SK-N-SH (cell line): ENCODE results near the gene ITPRID1. TPM values are rescaled to one million over a fixed set of nuclear protein-coding genes. Genes with fewer than 3 reads are reported as not detected.
A peak's percentile ranks its signal among the peaks of the same experiment; 100 is the strongest.

Experiments
- CTCF ChIA-PET: fragments of 300-600, 350-600 bp; formaldehyde crosslinking; extraction: SDS; loops from one replicate; lab custom pipeline; 2021; lab: Yijun Ruan, JAX
- POLR2A ChIA-PET: fragments of 350-600 bp; sonication (Branson Sonifier 250); formaldehyde crosslinking; extraction: SDS; loops from one replicate; lab custom pipeline; 2020; ENCODE audit warnings: antibody characterized with exemption, inconsistent platforms; lab: Yijun Ruan, JAX
- DNase-seq: peaks from one replicate; pipeline ENCODE4 v3.0.0; 2012
- H2AFZ ChIP-seq: fragments of 200-600 bp; sonication (generic); 2 replicates; pipeline ENCODE4 v1.8.1; 2016; ENCODE audit warnings: antibody characterized with exemption, mild to moderate bottlenecking, low read depth
- H3F3A ChIP-seq: fragments of 200-600 bp; sonication (generic); replicated peaks from 2 replicates; pipeline ENCODE3; 2016; ENCODE audit warnings: antibody characterized with exemption, mild to moderate bottlenecking; ENCODE audit not compliant: insufficient read depth
- H3K27ac ChIP-seq, 2 experiments: fragments of 200-500 bp in 1 of 2; fragments of 200-600 bp in 1 of 2; sonication (Bioruptor generic) in 1 of 2; sonication (generic), shearing (Covaris generic) in 1 of 2; 2 replicates each; pipeline versions ENCODE4 v1.5.1 to v1.6.1; 2014 to 2016; ENCODE audit warnings: low read depth in 2 of 2, inconsistent platforms in 1 of 2, low read length in 1 of 2, mild to moderate bottlenecking in 1 of 2, mixed read lengths in 1 of 2
- H3K27me3 ChIP-seq: fragments of 200-600 bp; sonication (generic), shearing (Covaris generic); 2 replicates; pipeline ENCODE4 v1.6.1; 2016; ENCODE audit warnings: mixed run types; ENCODE audit not compliant: insufficient read depth
- H3K36me3 ChIP-seq, 2 experiments: fragments of 200-500 bp in 1 of 2; fragments of 200-600 bp in 1 of 2; sonication (Bioruptor generic) in 1 of 2; sonication (generic) in 1 of 2; replicated peaks in 1 of 2; 2 replicates each; pipeline versions ENCODE3 to v1.5.1; 2014 to 2016; ENCODE audit warnings: low read length in 1 of 2, mild to moderate bottlenecking in 1 of 2; ENCODE audit not compliant: insufficient read depth in 2 of 2, control insufficient read depth in 1 of 2
- H3K4me1 ChIP-seq, 2 experiments: fragments of 200-500 bp in 1 of 2; fragments of 200-600 bp in 1 of 2; sonication (Bioruptor generic) in 1 of 2; sonication (generic), shearing (Covaris generic) in 1 of 2; 2 replicates each; pipeline versions ENCODE4 v1.5.1 to v1.6.1; 2014 to 2016; ENCODE audit warnings: low read depth in 1 of 2, low read length in 1 of 2, mixed run types in 1 of 2; ENCODE audit not compliant: insufficient read depth in 2 of 2, control insufficient read depth in 1 of 2
- H3K4me2 ChIP-seq: fragments of 200-600 bp; sonication (generic), shearing (Covaris generic); 2 replicates; pipeline ENCODE4 v1.6.1; 2017; ENCODE audit warnings: mixed run types
- H3K4me3 ChIP-seq, 2 experiments: fragments of 200-500 bp in 1 of 2; fragments of 200-600 bp in 1 of 2; sonication (Bioruptor generic) in 1 of 2; sonication (generic), shearing (Covaris generic) in 1 of 2; 2 replicates each; pipeline versions ENCODE4 v1.5.1 to v1.8.1; 2014 to 2016; ENCODE audit warnings: low read depth in 2 of 2, inconsistent platforms in 1 of 2, low read length in 1 of 2, mild to moderate bottlenecking in 1 of 2, mixed read lengths in 1 of 2, moderate library complexity in 1 of 2
- H3K79me2 ChIP-seq: fragments of 200-600 bp; sonication (generic); 2 replicates; pipeline ENCODE4 v1.8.1; 2017; ENCODE audit warnings: mild to moderate bottlenecking; ENCODE audit not compliant: insufficient read depth
- H3K9ac ChIP-seq: fragments of 200-600 bp; sonication (generic); 2 replicates; pipeline ENCODE4 v1.6.1; 2017; ENCODE audit warnings: mixed run types
- H3K9me2 ChIP-seq: fragments of 200-600 bp; sonication (generic); 2 replicates; pipeline ENCODE4 v1.6.1; 2017; ENCODE audit warnings: mixed run types
- H3K9me3 ChIP-seq: fragments of 200-600 bp; sonication (generic); 2 replicates; pipeline ENCODE4 v1.6.1; 2017; ENCODE audit warnings: mixed run types, mild to moderate bottlenecking, moderate library complexity
- H4K20me1 ChIP-seq: fragments of 200-600 bp; sonication (generic); 2 replicates; pipeline ENCODE4 v1.6.1; 2017; ENCODE audit warnings: mild to moderate bottlenecking, mixed run types; ENCODE audit not compliant: insufficient read depth
- EZH2phosphoT487 ChIP-seq: fragments of 200-600 bp; sonication (generic); IDR thresholded peaks from 2 replicates; pipeline ENCODE4 v1.6.1; 2017; ENCODE audit warnings: low read depth, mixed run types, mild to moderate bottlenecking, antibody characterized with exemption, moderate library complexity, borderline replicate concordance
- FOXM1 ChIP-seq: IDR thresholded peaks from 2 replicates; pipeline ENCODE4 v1.4.0; 2012; ENCODE audit warnings: low read depth, mild to moderate bottlenecking
- GABPA ChIP-seq: IDR thresholded peaks from 2 replicates; pipeline ENCODE4 v1.4.0; 2012; ENCODE audit warnings: low read depth, mild to moderate bottlenecking
- GATA2 ChIP-seq: sonication (generic); formaldehyde crosslinking; IDR thresholded peaks from 2 replicates; pipeline ENCODE4 v1.5.0; 2020; ENCODE audit warnings: mild to moderate bottlenecking, missing genetic modification reagents
- IRF3 ChIP-seq: fragments of 150-350 bp; IDR thresholded peaks from 2 replicates; pipeline ENCODE4 v1.6.1; 2016; ENCODE audit warnings: mild to moderate bottlenecking, low read depth, low read length
- JUND ChIP-seq: IDR thresholded peaks from 2 replicates; pipeline ENCODE4 v1.4.0; 2012
- MXI1 ChIP-seq: IDR thresholded peaks from 2 replicates; pipeline ENCODE4 v1.6.1; 2012; ENCODE audit warnings: mild to moderate bottlenecking, low read depth, low read length, improper control_type of control experiment
- NRF1 ChIP-seq: IDR thresholded peaks from 2 replicates; pipeline ENCODE4 v1.6.1; 2012; ENCODE audit warnings: low read depth, mild to moderate bottlenecking, low read length
- PBX3 ChIP-seq: IDR thresholded peaks from 2 replicates; pipeline ENCODE4; 2012
- POLR2AphosphoS5 ChIP-seq: IDR thresholded peaks from 2 replicates; pipeline ENCODE4 v1.6.1; 2012; ENCODE audit warnings: low read depth, low read length
- RAD21 ChIP-seq: IDR thresholded peaks from 2 replicates; pipeline ENCODE4 v1.6.1; 2012; ENCODE audit warnings: mild to moderate bottlenecking, low read length
- RCOR1 ChIP-seq: fragments of 150-350 bp; IDR thresholded peaks from 2 replicates; pipeline ENCODE4 v1.6.1; 2017; ENCODE audit warnings: antibody characterized with exemption, low read length
- REST ChIP-seq: IDR thresholded peaks from 2 replicates; pipeline ENCODE4 v1.6.1; 2012; ENCODE audit warnings: mild to moderate bottlenecking, low read depth, low read length, moderate library complexity
- RFX5 ChIP-seq: IDR thresholded peaks from 2 replicates; pipeline ENCODE4 v1.6.1; 2012; ENCODE audit warnings: mild to moderate bottlenecking, improper control_type of control experiment, low read length
- RXRA ChIP-seq: IDR thresholded peaks from 2 replicates; pipeline ENCODE4 v1.4.0; 2012; ENCODE audit warnings: low read depth, mild to moderate bottlenecking, borderline replicate concordance
- SIN3A ChIP-seq: IDR thresholded peaks from 2 replicates; pipeline ENCODE4 v1.6.1; 2012; ENCODE audit warnings: low read depth, mild to moderate bottlenecking, low read length, moderate library complexity, borderline replicate concordance
- TAF1 ChIP-seq: IDR thresholded peaks from 2 replicates; pipeline ENCODE4 v1.6.1; 2012; ENCODE audit warnings: low read depth, mild to moderate bottlenecking, low read length, moderate library complexity, borderline replicate concordance
- TCF12 ChIP-seq: IDR thresholded peaks from 2 replicates; pipeline ENCODE4 v1.4.0; 2012
- USF1 ChIP-seq: IDR thresholded peaks from 2 replicates; pipeline ENCODE4 v1.4.0; 2012; ENCODE audit warnings: low read depth, borderline replicate concordance
- USF2 ChIP-seq: fragments of 150-350 bp; IDR thresholded peaks from 2 replicates; pipeline ENCODE4 v1.6.1; 2017; ENCODE audit warnings: antibody characterized with exemption, low read length, low read depth, borderline replicate concordance
- WGBS: methylation state at CpG from one replicate; pipeline ENCODE4 v1.1.6; 2017; ENCODE audit warnings: low lambda C conversion rate; 5-methylcytosine and 5-hydroxymethylcytosine counted together
- polyA plus RNA-seq, 3 experiments: library from polyadenylated mRNA; depleted of rRNA; stranded (reverse); fragments of >200 nt; gene quantifications; 2 replicates each; pipeline ENCODE4 v1.2.3, GENCODE V29; 2012

Gene ITPRID1
- polyA plus RNA-seq, 1 of the 3 experiments (the other 2 are of a cell fraction) = not detected

GRCh38 chr7:31512166-31512565, 1.7 kb upstream of the ITPRID1 start:
- Histone ChIP-seq H3K36me3 (no peaks in the 10 kb centered on the region), H3K9me3 (no peaks in the 10 kb centered on the region), H3K27ac (no peak overlapping the region), H4K20me1 (no peaks in the 10 kb centered on the region), H3K4me2 (no peak overlapping the region), H3F3A (no peaks in the 10 kb centered on the region), H3K4me1 (no peaks in the 10 kb centered on the region), H3K4me3 (no peak overlapping the region), H3K9me2 (no peaks in the 10 kb centered on the region), H3K9ac (no peak overlapping the region), H2AFZ (no peak overlapping the region), H3K79me2 (no peaks in the 10 kb centered on the region), H3K27me3 (no peaks in the 10 kb centered on the region)
- under 1% methylated on average over 2 of the region's 2 CpGs for WGBS
- CTCF ChIA-PET = interaction anchor here (1.4 kb wide), 1 partner anchor 24 kb away, joined by 5 read pairs; no protein-coding TSS in a partner anchor
- DNase-seq = no peak
- TF ChIP-seq FOXM1 (no peak), POLR2AphosphoS5 (no peak), SIN3A (no peak), NRF1 (no peak), TAF1 (no peak), GATA2 (CRISPR knock-in tag) (no peak), GABPA (no peak), REST (no peak), RXRA (no peak), EZH2phosphoT487 (no peak), MXI1 (no peak), RFX5 (no peak)
- TF ChIP-seq, all 33 proteins: peak for 0
- POLR2A ChIA-PET = no interaction called here

- CTCF ChIA-PET = no interaction called here
- no peaks in the 10 kb centered on the region for H3F3A ChIP-seq
- WGBS = 15% methylated on average over 15 of the region's 16 CpGs
- TF ChIP-seq POLR2AphosphoS5 = no peak
- TF ChIP-seq GATA2 (CRISPR knock-in tag) = no peak
- TF ChIP-seq RCOR1 = no peak
- TF ChIP-seq TCF12 = no peak
- TF ChIP-seq USF2 = no peak
- no peak for TF ChIP-seq JUND
- no peak for TF ChIP-seq RXRA
- TF ChIP-seq PBX3 = no peak
- no peak for TF ChIP-seq MXI1
- no peak for TF ChIP-seq RAD21
- TF ChIP-seq IRF3 = no peak
- no peak for TF ChIP-seq USF1
Measured at GRCh38 chr7:31516680-31517502, 3.0 kb downstream of the ITPRID1 start.

More at GRCh38 chr7:31516680-31517502, 3.0 kb downstream of the ITPRID1 start:
- no peaks in the 10 kb centered on the region for H3K79me2 ChIP-seq
- H3K36me3 ChIP-seq = no peaks in the 10 kb centered on the region
- DNase-seq = no peak
- H3K9ac ChIP-seq = no peak overlapping the region
- no peaks in the 10 kb centered on the region for H3K4me1 ChIP-seq
- H4K20me1 ChIP-seq = no peaks in the 10 kb centered on the region
- no peaks in the 10 kb centered on the region for H3K27me3 ChIP-seq
- no peaks in the 10 kb centered on the region for H3K9me2 ChIP-seq
- H3K4me2 ChIP-seq = peak overlapping the region; percentile 34; the same call in 1 of the 2 replicates
- H2AFZ ChIP-seq = peak overlapping the region; percentile 64; the same call in 1 of the 2 replicates
- POLR2A ChIA-PET = no interaction called here
- no peaks in the 10 kb centered on the region for H3K9me3 ChIP-seq
- no peak overlapping the region for H3K27ac ChIP-seq
- H3K4me3 ChIP-seq = peak overlapping the region in 1 of 2 experiments; percentile 43; a peak in 1 of 4 replicates
